Tibial nerve (tissue), 3 donors: ENCODE measurements around the gene CRYAB.

ENCODE experiments used
- CTCF ChIP-seq, 5 experiments: fragments of 200-600 bp in 3 of 5; fragments of 450-650 bp in 2 of 5; sonication (generic) in 3 of 5; IDR thresholded peaks; one replicate each; pipeline ENCODE4 v1.5.1; 2016 to 2019; ENCODE audit warnings: antibody characterized with exemption in 5 of 5, mild to moderate bottlenecking in 3 of 5, moderate library complexity in 2 of 5
- POLR2A ChIP-seq, 2 donors: fragments of 450-650 bp; IDR thresholded peaks; one replicate each; pipeline ENCODE4 v1.6.1; 2017; ENCODE audit warnings: antibody characterized with exemption in 2 of 2, mild to moderate bottlenecking in 2 of 2, moderate library complexity in 2 of 2

DNA sequence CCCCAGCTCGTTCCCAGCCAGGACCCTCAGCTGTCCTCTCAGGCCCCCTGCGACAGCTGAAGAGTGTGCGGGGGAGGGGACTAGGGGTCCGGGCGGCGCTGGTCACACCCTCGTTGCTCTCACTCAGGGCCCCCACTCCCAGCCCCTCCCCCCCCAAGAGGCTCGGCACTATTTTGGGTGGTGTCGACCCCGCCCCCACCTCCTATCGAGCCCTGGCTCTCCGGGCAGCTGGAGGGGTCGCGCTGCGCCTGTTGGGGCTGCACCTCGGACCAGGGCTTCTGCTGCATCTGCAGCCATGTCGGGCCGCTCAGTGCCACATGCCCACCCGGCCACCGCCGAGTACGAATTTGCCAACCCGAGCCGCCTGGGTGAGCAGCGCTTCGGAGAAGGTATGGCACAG is 965 bp upstream of the CRYAB start, which contains the start of gene HSPB2:
- TF ChIP-seq CTCF (IDR thresholded peaks at IDR 0.05) (no peak), POLR2A (IDR thresholded peaks at IDR 0.05) (no peak)
